GM12875 (cell line): Measurements from ENCODE around the gene CYP2R1.
"Not testable (repeated sequence)": the region's sequence is repeated elsewhere in the genome, so short reads cannot be mapped to it uniquely, and the experiment has no call there.

ENCODE experiments used
- H3K4me3 ChIP-seq: one replicate; pipeline ENCODE4 v1.5.1; 2011; ENCODE audit warnings: low read depth, low read length, control low read depth
- TF ChIP-seq, protein P1 (sequence below): IDR thresholded peaks from 2 replicates; pipeline ENCODE4 v1.5.1; 2011; ENCODE audit warnings: low read depth, mild to moderate bottlenecking, control low read depth, inconsistent platforms, low read length, moderate library complexity, borderline replicate concordance; ENCODE audit not compliant: insufficient read depth

The CYP2R1 gene

DNA sequence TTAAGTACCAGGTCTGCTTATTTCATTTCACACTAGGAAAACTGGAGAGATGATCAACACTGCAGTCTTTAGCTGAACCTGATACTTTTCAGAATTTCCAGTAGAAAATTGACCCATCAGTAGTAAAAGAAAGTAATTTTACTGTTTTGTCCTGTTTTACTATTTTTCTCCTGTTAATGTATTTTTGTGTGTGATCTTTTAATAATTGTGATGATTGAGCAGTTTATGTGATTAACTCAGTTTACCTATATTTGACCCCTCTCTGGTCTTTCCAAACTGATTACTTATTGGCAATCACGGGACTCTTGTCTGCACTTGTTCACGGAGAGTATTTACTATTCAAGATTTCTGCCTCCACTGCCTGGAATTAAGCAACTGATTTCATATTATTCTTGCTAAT is 546 bp upstream of the CYP2R1 start:
- TF ChIP-seq, protein P1, sequence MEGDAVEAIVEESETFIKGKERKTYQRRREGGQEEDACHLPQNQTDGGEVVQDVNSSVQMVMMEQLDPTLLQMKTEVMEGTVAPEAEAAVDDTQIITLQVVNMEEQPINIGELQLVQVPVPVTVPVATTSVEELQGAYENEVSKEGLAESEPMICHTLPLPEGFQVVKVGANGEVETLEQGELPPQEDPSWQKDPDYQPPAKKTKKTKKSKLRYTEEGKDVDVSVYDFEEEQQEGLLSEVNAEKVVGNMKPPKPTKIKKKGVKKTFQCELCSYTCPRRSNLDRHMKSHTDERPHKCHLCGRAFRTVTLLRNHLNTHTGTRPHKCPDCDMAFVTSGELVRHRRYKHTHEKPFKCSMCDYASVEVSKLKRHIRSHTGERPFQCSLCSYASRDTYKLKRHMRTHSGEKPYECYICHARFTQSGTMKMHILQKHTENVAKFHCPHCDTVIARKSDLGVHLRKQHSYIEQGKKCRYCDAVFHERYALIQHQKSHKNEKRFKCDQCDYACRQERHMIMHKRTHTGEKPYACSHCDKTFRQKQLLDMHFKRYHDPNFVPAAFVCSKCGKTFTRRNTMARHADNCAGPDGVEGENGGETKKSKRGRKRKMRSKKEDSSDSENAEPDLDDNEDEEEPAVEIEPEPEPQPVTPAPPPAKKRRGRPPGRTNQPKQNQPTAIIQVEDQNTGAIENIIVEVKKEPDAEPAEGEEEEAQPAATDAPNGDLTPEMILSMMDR: no peak
- H3K4me3 ChIP-seq: peak overlapping the region; percentile 71

DNA sequence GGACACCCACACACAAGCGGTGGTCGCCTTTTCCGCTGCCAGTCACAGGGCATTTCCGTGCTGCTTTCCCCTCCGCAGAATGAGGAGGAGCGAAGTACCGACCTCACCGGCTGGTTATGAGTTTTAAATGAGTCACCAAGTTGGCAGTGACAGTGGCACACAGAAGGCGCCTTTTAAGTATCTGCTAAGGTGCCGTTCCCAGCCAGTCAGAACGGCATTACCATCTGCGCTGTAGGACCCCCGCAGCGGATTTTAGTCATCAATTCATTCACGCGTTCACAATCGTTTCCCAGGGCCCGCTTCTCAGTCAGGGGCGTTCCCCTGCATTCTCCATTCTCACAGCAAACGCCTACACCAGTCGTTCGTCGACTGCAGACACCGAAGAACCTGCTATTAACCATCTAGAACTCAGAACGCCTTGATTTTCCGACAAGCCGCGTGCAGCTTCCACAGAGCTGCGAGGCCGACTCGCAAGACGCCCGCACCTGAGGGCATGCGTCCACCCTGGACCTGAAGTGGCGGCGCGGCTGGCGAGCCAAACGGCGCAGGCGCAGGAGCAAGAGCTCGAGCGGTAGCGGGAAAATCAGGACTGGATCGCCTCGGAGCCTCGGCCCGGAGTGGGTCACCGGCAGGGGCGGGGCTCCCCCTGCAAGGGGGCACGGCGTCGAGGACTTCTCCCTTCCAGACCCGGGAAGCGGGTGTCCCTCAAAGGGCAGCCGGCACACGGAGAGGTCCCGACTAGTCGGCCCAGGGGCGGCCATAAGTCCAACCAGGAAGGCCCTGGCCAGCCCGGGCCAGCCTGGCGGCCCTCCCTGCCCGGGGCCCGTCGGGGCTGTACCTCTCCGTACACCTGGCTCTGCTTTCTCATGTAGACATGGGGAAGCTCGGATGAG is 642 bp downstream of the CYP2R1 start:
- peak overlapping the region; percentile 71 for H3K4me3 ChIP-seq
- TF ChIP-seq, protein P1: no peak

DNA sequence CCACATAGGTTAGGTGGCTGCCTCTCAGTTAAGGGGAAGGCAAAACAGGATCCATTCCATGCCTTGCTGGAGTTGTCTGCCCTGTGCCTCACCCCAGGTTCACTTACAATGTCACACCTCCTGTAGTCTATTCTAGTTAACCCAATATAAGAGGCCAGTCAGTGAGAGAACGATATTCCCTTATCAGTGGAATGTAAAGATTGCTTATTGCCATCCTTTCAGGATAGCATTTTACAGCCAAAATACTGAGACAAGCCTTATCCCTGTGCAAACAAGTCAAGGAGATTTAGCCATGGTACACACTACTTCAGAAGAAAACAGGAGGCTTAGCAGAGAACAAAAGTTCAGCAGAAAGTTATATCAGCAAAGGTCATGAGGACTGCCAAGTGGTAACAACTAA is 5.5 kb downstream of the CYP2R1 start:
- H3K4me3 ChIP-seq: no peak overlapping the region
- TF ChIP-seq, protein P1: no peak

DNA sequence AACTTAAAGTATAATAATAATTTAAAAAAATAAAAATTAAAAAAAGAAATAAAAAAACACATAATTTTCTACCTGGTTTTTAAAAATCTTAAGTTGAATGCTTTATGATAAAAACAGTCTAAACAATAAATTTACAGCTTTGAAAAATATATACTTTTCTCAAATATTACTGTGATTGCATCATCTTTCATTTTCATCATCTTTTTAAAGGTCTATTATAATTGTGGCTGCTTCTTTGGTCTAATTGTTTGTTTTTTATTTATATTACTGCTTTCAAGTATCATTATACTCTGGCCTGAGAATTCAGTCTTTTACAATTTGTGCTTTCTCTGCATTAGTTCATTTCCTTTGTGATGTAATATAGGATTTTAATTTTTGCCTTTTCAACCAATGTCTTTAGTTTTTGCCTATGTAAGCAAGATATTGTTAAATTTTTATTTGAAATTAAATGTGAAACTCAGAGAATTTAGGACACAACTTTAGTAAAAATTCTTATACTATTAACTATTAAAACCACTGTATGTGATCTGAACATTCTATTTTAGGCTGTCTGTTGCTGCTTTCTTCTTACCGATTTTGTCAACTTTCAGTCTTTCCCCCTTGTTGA is 7.3 kb downstream of the CYP2R1 start:
- no peak overlapping the region for H3K4me3 ChIP-seq
- TF ChIP-seq, protein P1: no peak

DNA sequence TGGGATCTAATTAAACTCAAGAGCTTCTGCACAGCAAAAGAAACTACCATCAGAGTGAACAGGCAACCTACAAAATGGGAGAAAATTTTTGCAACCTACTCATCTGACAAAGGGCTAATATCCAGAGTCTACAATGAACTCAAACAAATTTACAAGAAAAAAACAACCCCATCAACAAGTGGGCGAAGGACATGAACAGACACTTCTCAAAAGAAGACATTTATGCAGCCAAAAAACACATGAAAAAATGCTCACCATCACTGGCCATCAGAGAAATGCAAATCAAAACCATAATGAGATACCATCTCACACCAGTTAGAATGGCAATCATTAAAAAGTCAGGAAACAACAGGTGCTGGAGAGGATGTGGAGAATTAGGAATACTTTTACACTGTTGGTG is 8.3 kb downstream of the CYP2R1 start:
- not testable (repeated sequence) for H3K4me3 ChIP-seq

DNA sequence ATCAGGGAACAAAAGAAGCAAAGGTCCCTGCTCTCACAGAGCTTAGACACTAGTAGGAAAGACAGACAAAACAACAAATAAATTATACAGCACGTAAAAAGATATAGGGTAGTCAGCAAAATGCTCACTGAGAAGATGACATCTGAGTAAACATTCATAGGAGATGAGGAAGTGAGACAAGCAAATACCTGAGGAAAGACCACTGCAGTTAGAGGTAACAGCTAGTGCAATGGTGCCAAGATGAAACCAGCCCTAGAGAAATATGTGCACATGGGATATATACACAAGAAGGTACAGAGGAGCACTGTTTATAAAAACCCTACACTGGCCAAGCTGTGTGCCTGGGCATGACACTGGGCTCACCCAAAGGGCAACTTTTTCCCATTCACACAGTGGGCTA is 9.8 kb downstream of the CYP2R1 start:
- TF ChIP-seq, protein P1: no peak
- no peak overlapping the region for H3K4me3 ChIP-seq

DNA sequence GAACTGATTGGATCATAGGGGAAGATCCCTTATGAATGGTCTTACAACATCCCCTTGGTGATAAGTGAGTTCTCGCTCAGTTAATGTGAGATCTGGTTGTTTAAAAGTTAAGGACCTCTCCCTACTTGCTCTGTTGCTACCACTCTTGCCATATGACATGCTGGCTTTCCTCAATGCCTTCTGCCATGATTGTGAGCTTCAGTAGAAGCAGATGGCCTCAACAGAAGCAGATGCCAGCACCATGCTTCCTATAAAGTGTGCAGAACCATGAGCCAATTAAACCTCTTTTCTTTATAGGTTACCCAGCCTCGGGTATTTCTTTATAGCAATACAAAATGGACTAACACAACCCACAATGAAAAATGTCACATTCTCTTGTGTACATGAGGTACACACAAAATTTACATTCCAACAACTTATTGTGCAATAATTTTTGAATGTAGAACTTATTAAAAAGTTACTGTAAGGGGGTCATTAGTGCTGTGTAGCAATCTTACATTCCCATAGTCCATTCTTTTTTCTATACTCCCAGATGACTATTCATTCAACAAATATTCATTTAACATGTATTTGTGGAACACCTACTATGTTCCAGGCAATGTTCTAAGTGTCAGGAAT is 10.3 kb downstream of the CYP2R1 start:
- H3K4me3 ChIP-seq: no peak overlapping the region
- TF ChIP-seq, protein P1: no peak
